Ishikawa (cell line): ENCODE data around the gene MRO.

ENCODE experiments used
- CEBPB ChIP-seq: IDR thresholded peaks from 2 replicates; pipeline ENCODE4 v1.6.1; 2012
- CREB1 ChIP-seq: IDR thresholded peaks from 2 replicates; pipeline ENCODE4 v1.6.1; 2012; ENCODE audit warnings: low read depth
- EGR1 ChIP-seq: IDR thresholded peaks from 2 replicates; pipeline ENCODE4 v1.6.1; 2012
- EP300 ChIP-seq: IDR thresholded peaks from 2 replicates; pipeline ENCODE4 v1.6.1; 2012; ENCODE audit warnings: borderline replicate concordance
- FOXM1 ChIP-seq: IDR thresholded peaks from 2 replicates; pipeline ENCODE4 v1.6.1; 2012; ENCODE audit warnings: low read depth, borderline replicate concordance
- MAX ChIP-seq: IDR thresholded peaks from 2 replicates; pipeline ENCODE4 v1.6.1; 2012
- NFIC ChIP-seq: IDR thresholded peaks from 2 replicates; pipeline ENCODE4 v1.6.1; 2012
- RAD21 ChIP-seq: IDR thresholded peaks from 2 replicates; pipeline ENCODE4 v1.6.1; 2012; ENCODE audit warnings: low read depth
- REST ChIP-seq: IDR thresholded peaks from 2 replicates; pipeline ENCODE4 v1.6.1; 2012; ENCODE audit warnings: low read depth, mild to moderate bottlenecking
- TAF1 ChIP-seq: IDR thresholded peaks from 2 replicates; pipeline ENCODE4 v1.6.1; 2012; ENCODE audit warnings: low read depth, mild to moderate bottlenecking
- TCF12 ChIP-seq: IDR thresholded peaks from 2 replicates; pipeline ENCODE4 v1.6.1; 2012; ENCODE audit warnings: low read depth
- TEAD4 ChIP-seq: IDR thresholded peaks from 2 replicates; pipeline ENCODE4 v1.6.1; 2012
- USF1 ChIP-seq: IDR thresholded peaks from 2 replicates; pipeline ENCODE4 v1.6.1; 2012
- YY1 ChIP-seq: IDR thresholded peaks from 2 replicates; pipeline ENCODE4 v1.6.1; 2012; ENCODE audit warnings: low read depth
- ZBTB7A ChIP-seq: IDR thresholded peaks from 2 replicates; pipeline ENCODE4 v1.6.1; 2012; ENCODE audit warnings: low read depth

The MRO gene

GRCh38 chr18:50822756-50823155, 2.9 kb upstream of the MRO start:
- TF ChIP-seq MAX = no peak
- no peak for TF ChIP-seq TCF12
- TF ChIP-seq USF1 = no peak
- no peak for TF ChIP-seq TAF1
- TF ChIP-seq NFIC = no peak
- TF ChIP-seq EGR1 = no peak
- no peak for TF ChIP-seq RAD21
- no peak for TF ChIP-seq FOXM1
- no peak for TF ChIP-seq CREB1
- TF ChIP-seq ZBTB7A = no peak
- TF ChIP-seq EP300 = no peak

- no peak for TF ChIP-seq TEAD4
Observed at GRCh38 chr18:50820901-50821520, 1.2 kb upstream of the MRO start.

- TF ChIP-seq EGR1 (no peak), TCF12 (no peak), ZBTB7A (no peak; the same call in 1 of the 2 replicates), RAD21 (peak; percentile 2; the same call in 1 of the 2 replicates), USF1 (peak; percentile 87), CEBPB (no peak), NFIC (no peak), REST (no peak), TAF1 (no peak), FOXM1 (no peak), CREB1 (no peak), YY1 (no peak), TEAD4 (no peak), MAX (peak; percentile 42; the same call in 1 of the 2 replicates), EP300 (no peak)
Observed at GRCh38 chr18:50819027-50819727, 639 bp downstream of the MRO start.

GRCh38 chr18:50816419-50817166, 3.2 kb downstream of the MRO start:
- TF ChIP-seq USF1 (no peak), RAD21 (no peak), EP300 (no peak), TEAD4 (no peak), ZBTB7A (no peak), REST (no peak), CEBPB (no peak), TAF1 (no peak), TCF12 (no peak), MAX (no peak)

GRCh38 chr18:50814395-50814794, 5.4 kb downstream of the MRO start:
- TF ChIP-seq YY1 (no peak), MAX (no peak), FOXM1 (no peak), USF1 (no peak), CEBPB (no peak), NFIC (no peak), EP300 (no peak), TEAD4 (no peak), CREB1 (no peak), TAF1 (no peak), EGR1 (no peak), TCF12 (no peak)
